ENCODE results near the gene DPAGT1. TPM values are rescaled to one million over a fixed set of nuclear protein-coding genes. Genes with fewer than 3 reads are reported as not detected.

The DPAGT1 gene
- total RNA-seq, 1 donor: 22.1 TPM

- TF ChIP-seq CTCF (IDR thresholded peaks at IDR 0.05; ENCODE audit: extremely low read depth, low read depth, low read length): no peak
- Histone ChIP-seq H3K4me2 (ENCODE audit: insufficient read depth, low read length) (peak overlapping the region; percentile 79), H3K79me2 (ENCODE audit: insufficient read depth, low read length) (peaks cover 24% of the 10 kb centered on the region), H3K4me1 (ENCODE audit: insufficient read depth, low read length) (peaks cover 18% of the 10 kb centered on the region), H3K36me3 (ENCODE audit: insufficient read depth, low read length) (peaks cover 25% of the 10 kb centered on the region), H3K27me3 (ENCODE audit: insufficient read depth, low read length) (no peaks in the 10 kb centered on the region), H4K20me1 (ENCODE audit: insufficient read depth, low read length) (no peaks in the 10 kb centered on the region), H3K9me3 (ENCODE audit: low read depth, low read length) (no peaks in the 10 kb centered on the region), H3K4me3 (ENCODE audit: insufficient read depth, low read length) (no peak overlapping the region), H2AFZ (ENCODE audit: low read length) (no peak overlapping the region), H3K27ac (ENCODE audit: low read depth, low read length) (no peak overlapping the region)
- peak; percentile 44 for DNase-seq (ENCODE audit: insufficient read length, low spot score, missing footprints)
These were observed 1.9 kb downstream of the DPAGT1 start for GRCh38 chr11:119099711-119100110.

GRCh38 chr11:119095066-119095880 lies 6.4 kb downstream of the DPAGT1 start:
- H3K4me3 ChIP-seq (ENCODE audit: insufficient read depth, low read length): peak overlapping the region; percentile 88
- peaks cover 25% of the 10 kb centered on the region for H3K4me1 ChIP-seq (ENCODE audit: insufficient read depth, low read length)
- H3K4me2 ChIP-seq (ENCODE audit: insufficient read depth, low read length): peak overlapping the region; percentile 93
- H3K79me2 ChIP-seq (ENCODE audit: insufficient read depth, low read length): peaks cover 47% of the 10 kb centered on the region
- peaks cover 15% of the 10 kb centered on the region for H4K20me1 ChIP-seq (ENCODE audit: insufficient read depth, low read length)
- peak overlapping the region; percentile 55 for H2AFZ ChIP-seq (ENCODE audit: low read length)
- no peaks in the 10 kb centered on the region for H3K9me3 ChIP-seq (ENCODE audit: low read depth, low read length)
- H3K36me3 ChIP-seq (ENCODE audit: insufficient read depth, low read length): peaks cover 54% of the 10 kb centered on the region
- DNase-seq (ENCODE audit: insufficient read length, low spot score, missing footprints): peak; percentile 99
- H3K27me3 ChIP-seq (ENCODE audit: insufficient read depth, low read length): no peaks in the 10 kb centered on the region
- H3K27ac ChIP-seq (ENCODE audit: low read depth, low read length): peak overlapping the region; percentile 80
- peak; percentile 4 for TF ChIP-seq CTCF (IDR thresholded peaks at IDR 0.05; ENCODE audit: extremely low read depth, low read depth, low read length)

GRCh38 chr11:119094816-119095065 lies 6.9 kb downstream of the DPAGT1 start:
- Histone ChIP-seq H3K4me2 (ENCODE audit: insufficient read depth, low read length) (peak overlapping the region; percentile 93), H4K20me1 (ENCODE audit: insufficient read depth, low read length) (peaks cover 15% of the 10 kb centered on the region), H3K79me2 (ENCODE audit: insufficient read depth, low read length) (peaks cover 41% of the 10 kb centered on the region), H3K4me1 (ENCODE audit: insufficient read depth, low read length) (peaks cover 20% of the 10 kb centered on the region), H2AFZ (ENCODE audit: low read length) (no peak overlapping the region), H3K4me3 (ENCODE audit: insufficient read depth, low read length) (peak overlapping the region; percentile 88), H3K36me3 (ENCODE audit: insufficient read depth, low read length) (peaks cover 59% of the 10 kb centered on the region), H3K27ac (ENCODE audit: low read depth, low read length) (peak overlapping the region; percentile 80), H3K9me3 (ENCODE audit: low read depth, low read length) (no peaks in the 10 kb centered on the region), H3K27me3 (ENCODE audit: insufficient read depth, low read length) (no peaks in the 10 kb centered on the region)
- TF ChIP-seq CTCF (IDR thresholded peaks at IDR 0.05; ENCODE audit: extremely low read depth, low read depth, low read length): peak; percentile 56
- peak; percentile 94 for DNase-seq (ENCODE audit: insufficient read length, low spot score, missing footprints)

- Histone ChIP-seq H3K27ac (ENCODE audit: low read depth, low read length) (peak overlapping the region; percentile 80), H2AFZ (ENCODE audit: low read length) (peak overlapping the region; percentile 55), H3K4me3 (ENCODE audit: insufficient read depth, low read length) (peak overlapping the region; percentile 88), H3K4me1 (ENCODE audit: insufficient read depth, low read length) (peaks cover 19% of the 10 kb centered on the region), H3K27me3 (ENCODE audit: insufficient read depth, low read length) (no peaks in the 10 kb centered on the region), H4K20me1 (ENCODE audit: insufficient read depth, low read length) (peaks cover 15% of the 10 kb centered on the region), H3K9me3 (ENCODE audit: low read depth, low read length) (no peaks in the 10 kb centered on the region), H3K79me2 (ENCODE audit: insufficient read depth, low read length) (peaks cover 39% of the 10 kb centered on the region), H3K36me3 (ENCODE audit: insufficient read depth, low read length) (peaks cover 62% of the 10 kb centered on the region), H3K4me2 (ENCODE audit: insufficient read depth, low read length) (peak overlapping the region; percentile 93)
- no peak for TF ChIP-seq CTCF (IDR thresholded peaks at IDR 0.05; ENCODE audit: extremely low read depth, low read depth, low read length)
- DNase-seq (ENCODE audit: insufficient read length, low spot score, missing footprints): peak; percentile 84
These were observed 7.5 kb downstream of the DPAGT1 start for GRCh38 chr11:119093942-119094815.
